DMS 273 (cell line): ENCODE data around the gene DRD2.
"Not testable (repeated sequence)": the region's sequence is repeated elsewhere in the genome, so short reads cannot be mapped to it uniquely, and the experiment has no call there.

Experiments used
- DNase-seq: peaks from one replicate; lab custom pipeline; 2025; ENCODE audit not compliant: unreplicated experiment; lab: John Stamatoyannopoulos, UW

DRD2 gene

GRCh38 chr11:113475160-113475761, at the start of gene DRD2:
DRD2 (minus strand) TSS chr11:113475398; CDS start chr11:113424651, 50,747 bp downstream.
- peak; percentile 61 for DNase-seq

GRCh38 chr11:113523906-113524305, 48.7 kb upstream of the DRD2 start:
- not testable (repeated sequence) for DNase-seq

GRCh38 chr11:113521737-113522517, 46.7 kb upstream of the DRD2 start:
- DNase-seq: no peak

- peak; percentile 85 for DNase-seq
Measured at GRCh38 chr11:113519989-113520613, 44.9 kb upstream of the DRD2 start.

- no peak for DNase-seq
Measured at GRCh38 chr11:113518716-113519495, 43.7 kb upstream of the DRD2 start.

GRCh38 chr11:113517361-113517760, 42.2 kb upstream of the DRD2 start:
- DNase-seq: no peak

GRCh38 chr11:113514856-113515255, 39.7 kb upstream of the DRD2 start:
- no peak for DNase-seq

- DNase-seq: peak; percentile 6
Measured at GRCh38 chr11:113507341-113507740, 32.1 kb upstream of the DRD2 start.

GRCh38 chr11:113506893-113507292, 31.7 kb upstream of the DRD2 start:
- no peak for DNase-seq

GRCh38 chr11:113506461-113506860, 31.3 kb upstream of the DRD2 start:
- DNase-seq: no peak

GRCh38 chr11:113505541-113506375, 30.6 kb upstream of the DRD2 start:
- no peak for DNase-seq

- no peak for DNase-seq
Measured at GRCh38 chr11:113505046-113505445, 29.8 kb upstream of the DRD2 start.

- DNase-seq: no peak
Measured at GRCh38 chr11:113504586-113504985, 29.4 kb upstream of the DRD2 start.

- no peak for DNase-seq
Measured at GRCh38 chr11:113504071-113504470, 28.9 kb upstream of the DRD2 start.

- DNase-seq: peak; percentile 74
Measured at GRCh38 chr11:113497066-113497910, 22.1 kb upstream of the DRD2 start.

- DNase-seq: no peak
Measured at GRCh38 chr11:113496026-113496651, 20.9 kb upstream of the DRD2 start.

- DNase-seq: no peak
Measured at GRCh38 chr11:113494021-113494420, 18.8 kb upstream of the DRD2 start.

- DNase-seq: no peak
Measured at GRCh38 chr11:113493206-113493605, 18.0 kb upstream of the DRD2 start.

- peak; percentile 64 for DNase-seq
Measured at GRCh38 chr11:113488931-113489351, 13.7 kb upstream of the DRD2 start.
